HepG2 (cell line): ENCODE results near the gene TCF20. TPM values are rescaled to one million over a fixed set of nuclear protein-coding genes. Genes with fewer than 3 reads are reported as not detected.

Experiments used
- BHLHE40 ChIP-seq: IDR thresholded peaks from 2 replicates; pipeline ENCODE4 v1.6.1; 2011; ENCODE audit warnings: low read length, improper control_type of control experiment
- HOXA7 ChIP-seq: sonication (generic); formaldehyde crosslinking; IDR thresholded peaks from 2 replicates; pipeline ENCODE4 v1.8.1; 2022; ENCODE audit warnings: mild to moderate bottlenecking, missing genetic modification reagents, moderate library complexity
- JUND ChIP-seq: sonication (generic); formaldehyde crosslinking; IDR thresholded peaks from 2 replicates; pipeline ENCODE4 v1.8.0; 2022; ENCODE audit warnings: mild to moderate bottlenecking, missing genetic modification reagents
- MIXL1 ChIP-seq: IDR thresholded peaks from 2 replicates; pipeline ENCODE4 v1.6.1; 2016
- NBN ChIP-seq: fragments of 450-650 bp; conservative IDR thresholded peaks from 2 replicates; pipeline ENCODE4 v1.6.1; 2017
- YEATS4 ChIP-seq: sonication (generic); formaldehyde crosslinking; IDR thresholded peaks from 2 replicates; pipeline ENCODE4 v1.4.0; 2020; ENCODE audit warnings: missing genetic modification reagents, borderline replicate concordance
- ZEB1 ChIP-seq: IDR thresholded peaks from 2 replicates; pipeline ENCODE4 v1.6.1; 2012; ENCODE audit warnings: mild to moderate bottlenecking, low read depth, inconsistent platforms; ENCODE audit not compliant: insufficient replicate concordance
- ZNF343 ChIP-seq: sonication (generic); formaldehyde crosslinking; IDR thresholded peaks from 2 replicates; pipeline ENCODE4 v1.4.0; 2020; ENCODE audit warnings: mild to moderate bottlenecking, missing genetic modification reagents
- ZNF407 ChIP-seq: sonication (generic); formaldehyde crosslinking; IDR thresholded peaks from one replicate; pipeline ENCODE4 v1.5.1; 2020; ENCODE audit warnings: mild to moderate bottlenecking, missing genetic modification reagents; ENCODE audit errors: not compliant biosample characterization
- ZNF451 ChIP-seq: sonication (generic); formaldehyde crosslinking; IDR thresholded peaks from 2 replicates; pipeline ENCODE4 v1.5.0; 2020; ENCODE audit warnings: mild to moderate bottlenecking, missing genetic modification reagents
- ZNF567 ChIP-seq: sonication (generic); formaldehyde crosslinking; IDR thresholded peaks from 2 replicates; pipeline ENCODE4 v1.8.1; 2023; ENCODE audit warnings: mild to moderate bottlenecking, missing genetic modification reagents, borderline replicate concordance
- ZNF724P ChIP-seq: sonication (generic); formaldehyde crosslinking; IDR thresholded peaks from 2 replicates; pipeline ENCODE4 v1.8.0; 2022; ENCODE audit warnings: missing genetic modification reagents, borderline replicate concordance
- polyA plus RNA-seq, 8 experiments: library from polyadenylated mRNA; depleted of rRNA in 3 of 8; stranded (reverse) in 7 of 8; unstranded in 1 of 8; fragments of >200 nt; fragmentation: Illumina TruSeq in 4 of 8; extraction: Trizol in 4 of 8; gene quantifications; 2 replicates each; pipeline versions ENCODE4 v1.2.1 to v1.2.3, GENCODE V29; 2011 to 2016; ENCODE audit warnings: low read depth in 4 of 8, missing spikeins in 1 of 8, mixed read lengths in 1 of 8; ENCODE audit not compliant: insufficient read depth in 1 of 8
- total RNA-seq, 5 experiments: library from RNA; depleted of rRNA; stranded (reverse); fragments of >200 nt; fragmentation: Illumina TruSeq; extraction: Trizol; gene quantifications; 2 replicates each; pipeline ENCODE4 v1.2.3, GENCODE V29; 2016; ENCODE audit warnings: low read depth in 1 of 5
- TF ChIP-seq, protein P1 (sequence below): sonication (generic); formaldehyde crosslinking; IDR thresholded peaks from 2 replicates; pipeline ENCODE4 v1.4.0; 2020; ENCODE audit warnings: low read depth, missing genetic modification reagents
- TF ChIP-seq, protein P2 (sequence below): IDR thresholded peaks from 2 replicates; pipeline ENCODE4 v1.6.1; 2016

The TCF20 gene
- total and polyA plus RNA-seq, 2 of the 13 experiments (the other 11 are each of a cell fraction or from before 2014, with no cell fraction given), result 12.8 to 23.7 TPM

DNA sequence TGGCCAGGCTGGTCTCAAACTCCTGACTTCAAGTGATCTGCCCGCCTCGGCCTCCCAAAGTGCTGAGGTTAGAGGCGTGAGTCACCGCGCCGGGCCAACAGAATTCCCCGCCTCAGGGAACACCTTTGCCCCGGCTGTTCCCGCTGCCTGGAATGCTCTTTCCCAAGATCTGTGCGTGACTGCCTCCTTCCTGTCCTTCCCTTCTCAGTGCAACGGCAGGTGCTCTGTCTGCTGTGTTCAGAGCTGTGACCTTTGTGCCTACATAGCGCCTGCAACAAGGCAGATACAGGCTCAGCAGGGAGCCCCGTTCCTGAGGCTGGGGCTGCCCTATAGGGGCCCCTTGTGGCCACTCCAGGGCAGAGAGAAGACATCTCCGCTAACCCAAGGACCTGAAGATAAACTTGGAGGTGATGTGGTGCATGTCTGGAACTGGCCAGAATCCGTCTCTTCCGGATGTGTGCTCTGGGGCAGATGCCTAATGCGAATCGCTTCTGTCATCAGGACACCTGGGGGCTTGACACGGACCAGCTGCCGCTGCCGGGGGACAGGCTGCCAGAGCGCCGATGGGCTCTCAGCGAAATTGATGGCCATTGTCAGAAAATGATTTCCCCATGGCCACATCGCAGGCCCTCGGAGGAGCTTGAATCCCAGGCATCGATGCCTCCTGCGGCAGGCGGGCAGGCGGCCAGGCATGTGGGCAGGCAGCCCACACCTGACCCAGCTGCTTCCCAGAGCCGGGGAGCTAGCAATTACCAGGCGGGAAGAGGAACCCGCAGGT, 43.5 kb upstream of the TCF20 start (continued):
- TF ChIP-seq, protein P1, sequence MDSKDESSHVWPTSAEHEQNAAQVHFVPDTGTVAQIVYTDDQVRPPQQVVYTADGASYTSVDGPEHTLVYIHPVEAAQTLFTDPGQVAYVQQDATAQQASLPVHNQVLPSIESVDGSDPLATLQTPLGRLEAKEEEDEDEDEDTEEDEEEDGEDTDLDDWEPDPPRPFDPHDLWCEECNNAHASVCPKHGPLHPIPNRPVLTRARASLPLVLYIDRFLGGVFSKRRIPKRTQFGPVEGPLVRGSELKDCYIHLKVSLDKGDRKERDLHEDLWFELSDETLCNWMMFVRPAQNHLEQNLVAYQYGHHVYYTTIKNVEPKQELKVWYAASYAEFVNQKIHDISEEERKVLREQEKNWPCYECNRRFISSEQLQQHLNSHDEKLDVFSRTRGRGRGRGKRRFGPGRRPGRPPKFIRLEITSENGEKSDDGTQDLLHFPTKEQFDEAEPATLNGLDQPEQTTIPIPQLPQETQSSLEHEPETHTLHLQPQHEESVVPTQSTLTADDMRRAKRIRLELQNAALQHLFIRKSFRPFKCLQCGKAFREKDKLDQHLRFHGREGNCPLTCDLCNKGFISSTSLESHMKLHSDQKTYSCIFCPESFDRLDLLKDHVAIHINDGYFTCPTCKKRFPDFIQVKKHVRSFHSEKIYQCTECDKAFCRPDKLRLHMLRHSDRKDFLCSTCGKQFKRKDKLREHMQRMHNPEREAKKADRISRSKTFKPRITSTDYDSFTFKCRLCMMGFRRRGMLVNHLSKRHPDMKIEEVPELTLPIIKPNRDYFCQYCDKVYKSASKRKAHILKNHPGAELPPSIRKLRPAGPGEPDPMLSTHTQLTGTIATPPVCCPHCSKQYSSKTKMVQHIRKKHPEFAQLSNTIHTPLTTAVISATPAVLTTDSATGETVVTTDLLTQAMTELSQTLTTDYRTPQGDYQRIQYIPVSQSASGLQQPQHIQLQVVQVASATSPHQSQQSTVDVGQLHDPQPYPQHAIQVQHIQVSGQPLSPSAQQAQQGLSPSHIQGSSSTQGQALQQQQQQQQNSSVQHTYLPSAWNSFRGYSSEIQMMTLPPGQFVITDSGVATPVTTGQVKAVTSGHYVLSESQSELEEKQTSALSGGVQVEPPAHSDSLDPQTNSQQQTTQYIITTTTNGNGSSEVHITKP (CRISPR knock-in tag), result peak; percentile 78
- no peak for TF ChIP-seq HOXA7 (CRISPR knock-in tag)
- TF ChIP-seq ZNF451, result 0 out of 2 replicates have a peak, but pooled peaks have one; percentile 48
- peak; percentile 77; the same call in 1 of the 2 replicates for TF ChIP-seq ZNF724P (CRISPR knock-in tag)
- TF ChIP-seq MIXL1, result 0 out of 2 replicates have a peak, but pooled peaks have one; percentile 13
- peak; percentile 87 for TF ChIP-seq JUND (CRISPR knock-in tag)
- peak; percentile 74; the same call in 1 of the 2 replicates for TF ChIP-seq ZNF343 (CRISPR knock-in tag)
- no peak for TF ChIP-seq NBN
- TF ChIP-seq, protein P2, sequence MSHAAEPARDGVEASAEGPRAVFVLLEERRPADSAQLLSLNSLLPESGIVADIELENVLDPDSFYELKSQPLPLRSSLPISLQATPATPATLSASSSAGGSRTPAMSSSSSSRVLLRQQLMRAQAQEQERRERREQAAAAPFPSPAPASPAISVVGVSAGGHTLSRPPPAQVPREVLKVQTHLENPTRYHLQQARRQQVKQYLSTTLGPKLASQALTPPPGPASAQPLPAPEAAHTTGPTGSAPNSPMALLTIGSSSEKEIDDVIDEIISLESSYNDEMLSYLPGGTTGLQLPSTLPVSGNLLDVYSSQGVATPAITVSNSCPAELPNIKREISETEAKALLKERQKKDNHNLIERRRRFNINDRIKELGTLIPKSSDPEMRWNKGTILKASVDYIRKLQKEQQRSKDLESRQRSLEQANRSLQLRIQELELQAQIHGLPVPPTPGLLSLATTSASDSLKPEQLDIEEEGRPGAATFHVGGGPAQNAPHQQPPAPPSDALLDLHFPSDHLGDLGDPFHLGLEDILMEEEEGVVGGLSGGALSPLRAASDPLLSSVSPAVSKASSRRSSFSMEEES (CRISPR knock-in tag), result peak; percentile 87
- 0 out of 2 replicates have a peak, but pooled peaks have one; percentile 60 for TF ChIP-seq ZNF567 (CRISPR knock-in tag)
- no peak; the same call in 1 of the 2 replicates for TF ChIP-seq YEATS4 (CRISPR knock-in tag)
- TF ChIP-seq ZEB1, result peak; percentile 73
- TF ChIP-seq BHLHE40, result peak; percentile 84
- TF ChIP-seq ZNF407 (CRISPR knock-in tag), result peak; percentile 39
